Measurements from ENCODE around the gene TNFSF13B.
"Not testable (repeated sequence)": the region's sequence is repeated elsewhere in the genome, so short reads cannot be mapped to it uniquely, and the experiment has no call there.

TNFSF13B gene

DNA sequence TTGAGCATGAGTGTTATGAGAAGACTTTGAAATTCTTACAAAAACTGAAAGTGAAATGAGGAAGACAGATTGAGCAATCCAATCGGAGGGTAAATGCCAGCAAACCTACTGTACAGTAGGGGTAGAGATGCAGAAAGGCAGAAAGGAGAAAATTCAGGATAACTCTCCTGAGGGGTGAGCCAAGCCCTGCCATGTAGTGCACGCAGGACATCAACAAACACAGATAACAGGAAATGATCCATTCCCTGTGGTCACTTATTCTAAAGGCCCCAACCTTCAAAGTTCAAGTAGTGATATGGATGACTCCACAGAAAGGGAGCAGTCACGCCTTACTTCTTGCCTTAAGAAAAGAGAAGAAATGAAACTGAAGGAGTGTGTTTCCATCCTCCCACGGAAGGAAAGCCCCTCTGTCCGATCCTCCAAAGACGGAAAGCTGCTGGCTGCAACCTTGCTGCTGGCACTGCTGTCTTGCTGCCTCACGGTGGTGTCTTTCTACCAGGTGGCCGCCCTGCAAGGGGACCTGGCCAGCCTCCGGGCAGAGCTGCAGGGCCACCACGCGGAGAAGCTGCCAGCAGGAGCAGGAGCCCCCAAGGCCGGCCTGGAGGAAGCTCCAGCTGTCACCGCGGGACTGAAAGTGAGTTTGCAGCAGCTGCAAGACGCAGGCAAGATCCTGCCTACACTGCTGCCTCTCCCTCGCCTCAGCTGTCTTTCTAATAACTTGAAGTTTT, at the start of gene TNFSF13B:
TNFSF13B (plus strand) TSS at position 118 of the 728 bp plus-strand sequence; CDS start at position 296, 178 bp downstream.
- no peak for DNase-seq (ENCODE audit: low read depth in 2 of 3, low spot score in 2 of 3)

GRCh38 chr13:108220041-108220440, 49.5 kb upstream of the TNFSF13B start:
- DNase-seq (ENCODE audit: low read depth in 2 of 3, low spot score in 2 of 3), result no peak

DNA sequence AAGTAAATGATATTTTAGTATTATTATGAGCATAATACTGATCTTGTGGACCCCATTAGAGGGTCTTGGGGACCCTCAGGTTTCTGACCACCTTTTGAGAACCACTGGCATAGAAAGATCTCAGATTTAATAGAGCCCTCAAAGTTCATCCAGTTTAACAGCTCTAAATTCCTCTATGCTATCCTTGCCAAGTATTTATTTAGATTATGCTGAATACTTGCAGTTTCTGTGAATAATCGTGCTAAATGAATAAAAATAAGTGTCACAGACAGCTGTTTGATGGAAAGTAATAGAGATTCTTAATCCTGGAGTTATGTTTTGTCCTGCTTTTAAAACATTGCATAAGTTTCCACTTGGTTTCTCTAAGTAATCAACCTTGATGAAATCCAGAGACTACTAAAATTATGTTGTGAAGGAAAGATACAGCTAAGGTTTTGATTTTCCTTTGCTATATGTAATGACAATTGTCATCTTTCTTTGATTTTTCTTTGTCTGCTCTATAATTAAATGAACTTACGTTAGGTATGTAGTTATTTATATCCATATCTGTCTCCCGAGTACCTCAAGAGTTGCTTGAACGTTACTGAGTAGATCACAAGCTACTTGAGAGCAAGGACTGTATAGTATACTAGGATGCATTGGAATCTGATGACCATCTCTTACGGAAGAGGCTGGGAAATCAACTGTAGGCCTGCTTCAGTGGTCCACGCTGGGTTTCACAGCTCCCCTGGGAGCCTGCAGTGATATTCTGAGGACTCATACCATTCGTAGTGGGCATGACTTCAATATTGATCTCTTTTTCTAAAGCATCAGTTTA, 45.6 kb upstream of the TNFSF13B start:
- DNase-seq (ENCODE audit: low read depth in 2 of 3, low spot score in 2 of 3), result no peak

DNA sequence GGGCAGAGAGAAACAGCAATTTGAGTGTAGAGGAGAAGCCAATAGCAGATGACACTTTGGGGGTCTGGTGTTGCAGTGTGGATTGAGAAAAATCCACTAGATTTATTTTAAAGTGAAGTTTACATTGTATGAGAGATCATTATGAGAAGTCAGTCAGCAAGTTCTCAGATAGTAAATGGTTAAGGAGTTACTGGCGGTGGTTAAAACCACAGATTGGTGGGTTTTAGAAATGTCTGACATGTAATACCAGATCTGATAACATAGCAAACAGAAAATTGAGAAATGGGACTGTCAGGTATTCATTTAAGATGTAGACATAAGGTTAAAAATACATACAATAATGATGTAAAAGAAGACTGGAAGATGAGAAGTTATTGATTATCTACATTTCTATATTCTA, 44.1 kb upstream of the TNFSF13B start:
- DNase-seq (ENCODE audit: low read depth in 2 of 3, low spot score in 2 of 3), result no peak

GRCh38 chr13:108226184-108226583, 43.3 kb upstream of the TNFSF13B start:
- DNase-seq (ENCODE audit: low read depth in 2 of 3, low spot score in 2 of 3), result no peak

- DNase-seq (ENCODE audit: low read depth in 2 of 3, low spot score in 2 of 3), result no peak
These were observed 41.8 kb upstream of the TNFSF13B start for GRCh38 chr13:108227651-108228272.

DNA sequence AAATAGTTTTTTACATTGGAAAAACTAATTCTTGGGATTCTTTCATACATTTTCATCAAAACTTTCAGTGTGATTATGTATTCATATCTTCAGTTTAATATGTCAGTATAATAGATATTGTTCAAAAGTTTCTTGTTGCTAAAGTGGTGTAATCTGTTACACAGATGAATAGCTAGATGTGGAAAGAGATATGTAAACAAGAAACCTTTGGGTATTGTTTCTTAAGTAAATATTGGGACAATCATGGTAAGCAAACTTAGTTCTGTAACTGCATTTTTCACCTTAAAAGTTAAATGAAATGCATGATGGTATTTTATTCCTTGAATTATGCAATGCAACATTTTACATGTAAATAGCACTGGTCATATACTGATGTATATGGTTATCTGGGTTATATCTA, 39.1 kb upstream of the TNFSF13B start:
- no peak for DNase-seq (ENCODE audit: low read depth in 2 of 3, low spot score in 2 of 3)

DNA sequence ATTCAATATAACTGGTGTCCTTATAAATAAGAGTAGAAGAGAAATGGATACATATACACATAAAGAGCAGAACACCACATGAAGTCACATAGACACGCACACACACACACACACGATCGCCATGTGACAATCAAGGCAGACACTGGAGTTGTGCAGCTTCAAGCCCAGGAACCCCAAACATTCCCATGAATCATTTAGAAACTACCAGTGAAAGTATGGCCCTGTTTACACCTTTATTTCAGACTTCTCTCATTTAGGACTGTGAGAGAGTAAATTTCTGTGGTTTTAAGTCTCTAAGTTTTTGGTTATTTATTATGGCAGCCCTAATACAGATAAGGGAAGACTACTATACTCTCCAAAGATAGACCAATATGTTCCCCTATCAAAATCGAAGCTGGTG, 20.4 kb upstream of the TNFSF13B start:
- no peak for DNase-seq (ENCODE audit: low read depth in 2 of 3, low spot score in 2 of 3)

GRCh38 chr13:108257248-108257647, 12.3 kb upstream of the TNFSF13B start:
- no peak for DNase-seq (ENCODE audit: low read depth in 2 of 3, low spot score in 2 of 3)

DNA sequence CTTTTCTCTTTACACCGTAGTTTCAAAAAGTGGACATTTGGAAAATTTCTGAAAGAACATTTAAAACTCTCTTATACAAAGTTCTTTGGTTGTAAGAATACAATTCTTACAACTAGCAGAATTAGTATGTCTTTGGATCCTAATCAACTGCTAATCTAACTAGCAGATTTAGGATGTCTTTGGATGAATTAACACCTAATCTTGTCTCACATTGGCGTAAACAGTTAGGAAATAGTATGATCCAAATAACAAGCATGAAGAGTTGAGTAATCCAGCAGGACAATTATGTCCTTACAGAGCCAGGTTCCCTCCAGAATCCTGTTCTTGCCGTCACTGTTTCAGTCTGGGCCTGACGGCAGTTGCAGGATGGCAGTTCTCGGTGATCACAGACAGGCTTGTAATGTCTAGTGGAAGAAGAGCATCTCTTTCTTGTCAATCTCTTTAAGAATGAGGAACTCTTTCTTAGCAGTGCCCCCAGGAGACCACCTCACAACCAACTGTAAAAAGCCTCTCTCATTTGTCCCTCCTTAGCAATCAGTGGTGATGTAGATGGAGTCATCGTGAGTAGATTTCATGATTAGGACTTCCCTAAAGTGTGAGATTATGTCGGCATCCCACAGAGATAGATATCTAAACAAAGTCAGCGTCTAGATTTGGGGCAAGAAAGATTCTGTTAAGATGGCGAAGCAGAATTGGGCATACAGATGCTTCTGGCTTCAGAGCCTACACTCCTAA, 5.7 kb upstream of the TNFSF13B start:
- DNase-seq (ENCODE audit: low read depth in 2 of 3, low spot score in 2 of 3), result no peak

DNA sequence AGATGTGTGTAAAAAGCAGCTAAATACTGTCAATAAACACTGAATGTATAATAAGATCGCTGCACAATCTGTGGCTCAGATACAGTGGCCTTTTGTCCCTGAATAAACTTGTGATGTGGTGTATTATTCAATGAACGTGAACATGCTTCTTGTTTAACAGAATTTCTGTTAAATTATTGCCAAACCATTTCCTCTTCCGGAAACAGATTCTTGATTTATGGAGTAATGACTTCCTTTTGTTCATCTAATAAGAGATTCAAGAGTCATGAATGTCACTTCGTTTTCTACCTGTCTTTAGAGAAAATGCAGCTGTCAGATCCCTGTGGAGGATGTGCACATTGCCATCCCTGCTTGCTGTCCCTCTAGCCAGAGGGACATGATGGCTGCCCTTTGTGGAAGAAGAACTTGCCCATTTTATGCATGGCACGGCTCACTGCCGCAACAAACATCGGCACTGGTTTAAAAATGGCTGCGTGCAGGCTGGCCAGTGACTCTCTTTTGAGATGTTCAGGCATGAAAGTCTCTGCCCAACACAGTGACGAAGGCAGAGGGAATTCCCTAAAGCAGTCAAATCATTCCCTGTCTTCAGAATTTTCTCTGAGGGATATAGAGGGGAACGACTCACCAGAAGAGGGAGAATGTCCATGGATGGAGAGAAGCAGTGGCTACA, 3.1 kb upstream of the TNFSF13B start:
- DNase-seq (ENCODE audit: low read depth in 2 of 3, low spot score in 2 of 3), result no peak

GRCh38 chr13:108267347-108267746, 2.2 kb upstream of the TNFSF13B start:
- no peak for DNase-seq (ENCODE audit: low read depth in 2 of 3, low spot score in 2 of 3)

DNA sequence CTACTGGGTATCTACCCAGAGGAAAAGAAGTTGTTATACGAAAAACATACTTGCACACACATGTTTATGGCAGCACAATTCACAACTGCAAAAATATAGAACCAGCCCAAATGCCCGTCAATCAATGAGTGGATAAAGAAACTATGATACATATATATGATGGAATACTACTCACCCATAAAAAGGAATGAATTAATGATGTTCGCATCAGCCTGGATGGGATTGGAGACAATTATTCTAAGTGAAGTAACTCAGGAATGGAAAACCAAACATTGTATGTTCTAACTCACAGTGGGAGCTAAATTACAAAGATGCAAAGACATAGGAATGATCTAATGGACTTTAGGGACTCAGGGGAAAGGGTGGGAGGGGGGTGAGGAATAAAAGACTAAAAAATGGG, 1.7 kb upstream of the TNFSF13B start:
- not testable (repeated sequence) for DNase-seq (ENCODE audit: low read depth in 2 of 3, low spot score in 2 of 3)

DNA sequence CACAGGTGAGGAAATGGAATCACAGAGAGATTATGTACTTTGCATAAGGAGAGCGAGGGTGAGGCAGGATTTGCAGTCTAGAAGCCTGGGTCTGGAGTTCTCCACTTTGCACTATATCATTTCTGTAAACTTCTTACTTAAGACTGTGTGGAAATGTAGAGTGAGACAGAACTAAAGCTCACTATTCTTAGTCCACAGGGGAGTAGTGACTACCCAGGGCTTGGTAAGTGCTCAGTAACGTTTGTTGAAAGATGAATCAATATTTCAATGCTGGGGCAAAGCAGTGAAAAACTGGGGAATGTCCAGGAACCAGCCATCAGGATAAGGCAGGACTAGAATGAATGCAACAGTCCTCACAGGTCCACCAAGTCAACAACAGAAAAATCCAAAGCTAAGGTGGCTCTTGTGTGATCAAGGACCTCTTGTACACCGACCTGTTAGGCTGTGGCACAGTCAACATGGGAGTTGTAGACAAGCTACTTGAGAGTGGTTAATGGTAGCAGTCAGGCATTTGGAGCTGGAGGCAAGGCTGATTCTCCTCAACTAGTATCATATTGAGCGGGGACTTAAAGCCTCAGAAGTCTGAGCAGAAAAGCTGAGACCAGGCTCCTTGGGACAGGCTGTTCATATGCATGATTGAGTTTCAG, 929 bp upstream of the TNFSF13B start:
- DNase-seq (ENCODE audit: low read depth in 2 of 3, low spot score in 2 of 3), result no peak

DNA sequence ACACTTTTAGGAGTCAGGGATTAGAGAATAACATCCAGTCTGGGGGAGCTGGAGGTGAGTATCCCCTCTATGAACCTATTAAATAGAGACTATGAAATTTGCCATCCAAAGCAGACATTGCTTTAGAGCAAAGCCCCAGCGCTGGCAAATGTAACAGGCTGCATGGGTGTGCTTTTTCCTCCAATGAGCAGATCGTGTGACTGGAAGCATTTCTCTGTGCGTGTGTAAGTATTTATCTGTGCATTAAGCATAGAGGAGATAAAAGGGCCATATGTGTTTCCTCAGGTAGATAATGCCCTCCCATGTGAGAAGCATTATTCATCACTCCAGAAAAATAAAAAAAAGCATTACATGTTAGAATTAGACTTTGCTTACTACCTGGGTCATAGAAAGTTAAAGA, 924 bp downstream of the TNFSF13B start:
- no peak for DNase-seq (ENCODE audit: low read depth in 2 of 3, low spot score in 2 of 3)

DNA sequence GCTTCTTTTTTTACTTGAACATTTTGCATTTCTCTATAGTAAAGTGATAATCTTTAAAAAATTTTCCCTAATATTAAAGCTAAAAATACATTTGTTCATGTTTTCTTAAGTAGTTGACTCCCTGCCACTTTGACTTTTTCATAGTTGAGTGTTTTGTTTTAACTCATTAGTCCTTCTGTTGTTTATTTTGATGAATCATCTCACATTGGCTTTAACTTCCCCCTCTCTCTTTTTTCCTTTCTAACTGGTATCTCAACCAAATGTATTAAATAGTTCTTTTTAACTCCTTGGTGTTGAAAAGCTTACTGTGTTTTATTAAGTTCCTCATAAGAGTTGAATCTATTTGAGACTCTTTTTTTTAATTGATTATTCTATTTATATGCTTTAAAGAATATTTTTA, 2.8 kb downstream of the TNFSF13B start:
- no peak for DNase-seq (ENCODE audit: low read depth in 2 of 3, low spot score in 2 of 3)

DNA sequence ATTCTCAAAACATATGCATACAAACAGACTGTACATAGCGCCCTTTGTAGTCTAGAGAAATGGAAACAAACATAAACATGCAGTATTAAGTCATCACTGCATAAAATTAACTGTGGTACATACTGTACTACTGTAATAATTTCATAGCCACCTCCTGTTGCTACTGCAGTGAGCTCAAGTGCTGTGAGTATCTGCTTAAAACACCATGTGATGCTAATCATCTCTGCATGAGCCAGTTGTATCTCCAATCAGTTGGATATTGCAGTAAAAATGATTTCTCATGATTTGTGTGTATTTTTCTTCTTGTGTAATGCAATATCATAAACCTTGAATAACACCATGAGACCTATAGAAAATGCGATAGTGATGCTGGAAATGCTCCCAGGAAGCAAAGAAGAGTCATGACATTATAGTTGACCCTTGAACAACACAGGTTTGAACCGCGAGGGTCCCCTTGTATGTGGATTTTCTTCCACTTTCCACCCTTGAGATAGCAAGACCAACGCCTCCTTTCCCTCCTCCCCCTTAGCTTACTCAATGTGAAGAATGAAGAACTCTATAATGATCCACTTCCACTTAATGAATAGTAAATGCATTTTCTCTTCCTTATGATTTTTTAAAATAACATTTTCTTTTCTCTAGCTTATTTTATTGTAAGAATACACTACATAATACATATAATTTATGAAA, 4.1 kb downstream of the TNFSF13B start:
- no peak for DNase-seq (ENCODE audit: low read depth in 2 of 3, low spot score in 2 of 3)

DNA sequence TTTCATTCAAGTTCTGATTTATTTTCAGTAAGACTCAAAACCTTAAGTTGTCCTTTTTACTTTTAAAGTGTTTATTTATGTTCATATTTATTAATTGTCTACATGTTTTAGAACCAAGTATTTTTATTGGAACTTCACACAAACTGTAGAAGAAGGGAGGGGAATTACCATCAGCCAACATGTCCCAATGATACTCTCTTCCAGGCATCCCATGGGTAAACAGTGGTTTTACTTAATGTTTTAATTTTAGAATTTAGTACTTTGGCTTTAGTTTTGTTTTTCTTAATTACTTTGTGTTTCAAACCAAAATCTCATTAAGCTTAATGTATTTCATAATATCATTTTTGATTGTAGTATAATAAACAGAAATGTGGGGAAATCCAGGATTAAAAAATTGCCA, 5.2 kb downstream of the TNFSF13B start:
- no peak for DNase-seq (ENCODE audit: low read depth in 2 of 3, low spot score in 2 of 3)

GRCh38 chr13:108276060-108276459, 6.5 kb downstream of the TNFSF13B start:
- DNase-seq (ENCODE audit: low read depth in 2 of 3, low spot score in 2 of 3), result no peak

DNA sequence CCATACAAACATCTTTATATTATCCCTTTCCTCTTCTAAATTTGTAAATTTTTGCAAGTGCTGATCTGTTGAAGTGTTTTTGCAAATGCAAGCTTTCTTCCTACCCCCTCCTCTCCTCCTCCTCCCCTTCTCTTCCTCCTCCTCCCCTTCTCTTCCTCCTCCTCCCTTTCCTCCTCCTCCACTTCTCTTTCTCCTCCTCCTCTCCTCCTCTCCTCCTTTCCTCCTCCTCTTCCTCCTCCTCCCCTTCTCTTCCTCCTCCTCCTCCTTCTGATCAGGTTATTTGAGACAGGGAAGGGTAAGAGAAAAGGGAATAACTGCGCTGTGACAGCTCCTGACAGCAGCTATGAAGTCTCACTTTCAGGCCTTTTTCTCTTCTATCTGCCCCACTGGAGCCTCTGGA, 8.9 kb downstream of the TNFSF13B start:
- DNase-seq (ENCODE audit: low read depth in 2 of 3, low spot score in 2 of 3), result no peak

Data from activated CD8-positive, alpha-beta memory T cell treated with anti-CD3 and anti-CD28 coated beads for 48 hours (primary cell).